H1 (cell line): ENCODE measurements around the gene PRSS50. TPM values are rescaled to one million over a fixed set of nuclear protein-coding genes. Genes with fewer than 3 reads are reported as not detected.

Experiments
- CHD7 ChIP-seq: fragments of 300-600 bp; sonication (generic); IDR thresholded peaks from 2 replicates; pipeline ENCODE4 v1.7.1; 2012; ENCODE audit warnings: low read length, moderate library complexity, mild to moderate bottlenecking, inconsistent platforms; ENCODE audit not compliant: insufficient replicate concordance
- CTCF ChIP-seq, 3 experiments: IDR thresholded peaks; 1 replicate in 2 of 3; 2 replicates in 1 of 3; pipeline versions ENCODE4 v1.5.1 to v1.6.1; 2011; ENCODE audit warnings: low read length in 3 of 3, mild to moderate bottlenecking in 3 of 3, inconsistent platforms in 2 of 3, low read depth in 1 of 3, moderate library complexity in 1 of 3; ENCODE audit not compliant: insufficient read depth in 1 of 3; ENCODE audit errors: control extremely low read depth in 1 of 3
- polyA plus RNA-seq, 7 experiments: library from polyadenylated mRNA; depleted of rRNA in 3 of 7; stranded (reverse) in 5 of 7; unstranded in 2 of 7; fragments of >200 nt in 5 of 7; fragments of 200-250 nt in 2 of 7; gene quantifications; 1 replicate in 5 of 7; 2 replicates in 1 of 7; 4 replicates in 1 of 7; pipeline versions ENCODE4 v1.2.1 to v1.2.3, GENCODE V29; 2011 to 2013; ENCODE audit warnings: missing spikeins in 2 of 7, mixed read lengths in 2 of 7
- total RNA-seq: library from RNA; stranded (reverse); fragmentation: NEBNext Ultra II Directional; extraction: Animal tissue kit (Norgen Biotek cat#: 25700); gene quantifications from 2 replicates; pipeline ENCODE4 v1.2.1, GENCODE V29; 2021

PRSS50 gene
- total and polyA plus RNA-seq, 2 of the 8 experiments (the other 6 are each of a cell fraction or from before 2014, with no cell fraction given): 0.47 to 0.71 TPM

- no peak for TF ChIP-seq CHD7
- peak; percentile 24 to 58 (median 27) for TF ChIP-seq CTCF (IDR thresholded peaks at IDR 0.05; ENCODE audit: control extremely low read depth in 1 of 3, insufficient read depth in 1 of 3, low read depth in 1 of 3, low read length in 3 of 3)
Measured at GRCh38 chr3:46736006-46736872, 18.6 kb upstream of the PRSS50 start (continued).
